ENCODE data around the gene ALCAM. TPM values are rescaled to one million over a fixed set of nuclear protein-coding genes. Genes with fewer than 3 reads are reported as not detected.

Gene ALCAM
- total RNA-seq, 2 donors from 2014 or later = 32.2 to 91.2 TPM

DNA sequence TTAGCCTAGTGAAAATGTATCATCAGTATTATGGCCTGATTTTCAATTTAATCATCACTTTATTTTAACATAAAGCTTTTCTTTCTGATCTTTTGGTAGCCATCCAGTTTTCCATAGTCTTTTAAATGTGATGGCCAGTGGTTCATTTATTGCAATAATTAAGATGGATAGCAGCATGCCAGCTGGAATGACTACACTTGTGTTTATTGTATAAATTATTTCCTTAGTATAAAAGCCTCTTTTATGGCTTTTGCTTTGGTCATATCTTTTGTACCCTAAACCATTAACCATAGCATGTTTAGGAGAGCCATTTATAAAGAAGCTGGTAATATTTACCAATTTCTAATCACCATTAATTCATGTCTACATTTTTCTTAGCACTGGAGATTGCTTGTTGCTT is 31.7 kb downstream of the ALCAM start:
- Histone ChIP-seq H3K9me3 (no peaks in the 10 kb centered on the region), H3K4me3 (no peak overlapping the region), H3K27ac (no peak overlapping the region), H3K36me3 (no peaks in the 10 kb centered on the region), H3K27me3 (replicated peaks; ENCODE audit: insufficient read depth) (no peaks in the 10 kb centered on the region), H3K4me1 (replicated peaks) (no peaks in the 10 kb centered on the region)
- DNase-seq (ENCODE audit: low spot score) = no peak
- intact Hi-C loops (cut with DNase I) = no loop called here
- TF ChIP-seq, protein P1, sequence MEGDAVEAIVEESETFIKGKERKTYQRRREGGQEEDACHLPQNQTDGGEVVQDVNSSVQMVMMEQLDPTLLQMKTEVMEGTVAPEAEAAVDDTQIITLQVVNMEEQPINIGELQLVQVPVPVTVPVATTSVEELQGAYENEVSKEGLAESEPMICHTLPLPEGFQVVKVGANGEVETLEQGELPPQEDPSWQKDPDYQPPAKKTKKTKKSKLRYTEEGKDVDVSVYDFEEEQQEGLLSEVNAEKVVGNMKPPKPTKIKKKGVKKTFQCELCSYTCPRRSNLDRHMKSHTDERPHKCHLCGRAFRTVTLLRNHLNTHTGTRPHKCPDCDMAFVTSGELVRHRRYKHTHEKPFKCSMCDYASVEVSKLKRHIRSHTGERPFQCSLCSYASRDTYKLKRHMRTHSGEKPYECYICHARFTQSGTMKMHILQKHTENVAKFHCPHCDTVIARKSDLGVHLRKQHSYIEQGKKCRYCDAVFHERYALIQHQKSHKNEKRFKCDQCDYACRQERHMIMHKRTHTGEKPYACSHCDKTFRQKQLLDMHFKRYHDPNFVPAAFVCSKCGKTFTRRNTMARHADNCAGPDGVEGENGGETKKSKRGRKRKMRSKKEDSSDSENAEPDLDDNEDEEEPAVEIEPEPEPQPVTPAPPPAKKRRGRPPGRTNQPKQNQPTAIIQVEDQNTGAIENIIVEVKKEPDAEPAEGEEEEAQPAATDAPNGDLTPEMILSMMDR (IDR thresholded peaks at IDR 0.05) = no peak
- TF ChIP-seq POLR2A (IDR thresholded peaks at IDR 0.05) (no peak), POLR2AphosphoS5 (IDR thresholded peaks at IDR 0.05) (no peak)

DNA sequence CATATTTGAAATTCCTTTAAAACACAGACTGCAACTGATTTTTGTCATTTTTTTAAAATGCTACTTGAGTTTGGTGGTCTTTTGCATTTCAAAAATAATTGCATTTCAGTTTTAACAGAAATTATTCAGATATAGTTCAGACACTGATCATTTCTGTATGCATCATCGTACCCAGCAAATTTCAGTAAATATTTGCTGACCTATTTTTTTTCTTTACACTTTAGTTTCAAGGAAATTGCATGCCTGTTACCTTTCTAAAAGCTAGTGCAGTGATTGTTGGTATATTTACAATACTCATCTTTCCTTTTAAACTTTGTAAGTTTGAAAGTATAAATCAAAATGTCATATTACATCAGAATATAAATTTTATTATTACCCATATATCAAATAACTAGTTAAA is 32.4 kb downstream of the ALCAM start:
- intact Hi-C loops (cut with DNase I) = no loop called here
- TF ChIP-seq POLR2AphosphoS5 (IDR thresholded peaks at IDR 0.05) (no peak), POLR2A (IDR thresholded peaks at IDR 0.05) (no peak)
- TF ChIP-seq, protein P1 (IDR thresholded peaks at IDR 0.05) = no peak
- no peaks in the 10 kb centered on the region for H3K9me3 ChIP-seq
- H3K4me3 ChIP-seq = no peak overlapping the region
- no peaks in the 10 kb centered on the region for H3K27me3 ChIP-seq (replicated peaks; ENCODE audit: insufficient read depth)
- no peaks in the 10 kb centered on the region for H3K4me1 ChIP-seq (replicated peaks)
- H3K27ac ChIP-seq = no peak overlapping the region
- DNase-seq (ENCODE audit: low spot score) = no peak
- WGBS = 61% methylated on average over 1 of the region's 1 CpG
- no peaks in the 10 kb centered on the region for H3K36me3 ChIP-seq

DNA sequence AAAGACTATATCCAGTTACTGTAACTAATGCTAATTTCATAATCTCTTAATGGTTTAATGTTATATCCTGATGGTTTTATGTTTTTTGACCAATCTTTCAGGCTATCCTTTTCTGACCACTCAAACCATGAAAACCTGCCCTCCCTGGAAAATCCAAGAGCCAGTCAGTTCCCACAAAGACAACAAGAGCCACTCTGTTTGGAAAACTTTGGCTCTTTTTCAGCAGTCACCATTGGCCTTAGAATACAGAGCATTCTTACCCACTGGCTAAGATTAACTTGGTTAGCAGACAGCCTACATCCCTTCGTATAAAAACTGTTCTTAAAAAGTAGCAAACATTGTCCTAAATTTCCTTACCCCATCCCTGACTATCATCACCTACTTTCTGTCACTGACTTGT is 32.9 kb downstream of the ALCAM start:
- H3K36me3 ChIP-seq = no peaks in the 10 kb centered on the region
- TF ChIP-seq POLR2AphosphoS5 (IDR thresholded peaks at IDR 0.05) = no peak
- TF ChIP-seq, protein P1 (IDR thresholded peaks at IDR 0.05) = no peak
- no peak for TF ChIP-seq POLR2A (IDR thresholded peaks at IDR 0.05)
- intact Hi-C loops (cut with DNase I) = no loop called here
- WGBS = 67% methylated on average over 1 of the region's 1 CpG
- no peak overlapping the region for H3K27ac ChIP-seq
- no peak for DNase-seq (ENCODE audit: low spot score)
- no peaks in the 10 kb centered on the region for H3K27me3 ChIP-seq (replicated peaks; ENCODE audit: insufficient read depth)
- no peak overlapping the region for H3K4me3 ChIP-seq
- H3K4me1 ChIP-seq (replicated peaks) = no peaks in the 10 kb centered on the region
- no peaks in the 10 kb centered on the region for H3K9me3 ChIP-seq

DNA sequence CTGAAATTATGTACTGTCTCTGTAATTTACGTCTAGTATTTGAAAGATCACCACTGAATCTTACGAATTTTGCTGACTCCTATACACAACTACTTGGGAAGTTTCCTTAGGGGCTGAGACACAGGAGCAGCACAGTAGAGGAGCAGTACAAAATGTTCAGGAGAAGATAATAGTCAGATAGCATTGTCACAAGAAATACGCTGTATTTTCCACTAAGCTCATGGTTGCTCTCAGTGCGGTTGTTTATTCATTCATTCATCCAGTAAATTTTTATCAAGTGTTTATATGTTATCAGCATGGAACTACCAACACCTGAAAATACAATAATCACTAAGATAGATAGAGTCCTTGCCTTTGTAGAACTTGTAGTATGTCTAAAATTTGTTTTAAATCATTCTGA is 34.5 kb downstream of the ALCAM start:
- DNase-seq (ENCODE audit: low spot score) = no peak
- TF ChIP-seq POLR2A (IDR thresholded peaks at IDR 0.05) = no peak
- TF ChIP-seq POLR2AphosphoS5 (IDR thresholded peaks at IDR 0.05) = no peak
- TF ChIP-seq, protein P1 (IDR thresholded peaks at IDR 0.05) = no peak
- Histone ChIP-seq H3K27me3 (replicated peaks; ENCODE audit: insufficient read depth) (no peaks in the 10 kb centered on the region), H3K36me3 (no peaks in the 10 kb centered on the region), H3K4me1 (replicated peaks) (no peaks in the 10 kb centered on the region), H3K27ac (no peak overlapping the region), H3K9me3 (no peaks in the 10 kb centered on the region), H3K4me3 (no peak overlapping the region)
- 96% methylated on average over 4 of the region's 4 CpGs for whole genome bisulfite sequencing
- intact Hi-C loops (cut with DNase I) = no loop called here

DNA sequence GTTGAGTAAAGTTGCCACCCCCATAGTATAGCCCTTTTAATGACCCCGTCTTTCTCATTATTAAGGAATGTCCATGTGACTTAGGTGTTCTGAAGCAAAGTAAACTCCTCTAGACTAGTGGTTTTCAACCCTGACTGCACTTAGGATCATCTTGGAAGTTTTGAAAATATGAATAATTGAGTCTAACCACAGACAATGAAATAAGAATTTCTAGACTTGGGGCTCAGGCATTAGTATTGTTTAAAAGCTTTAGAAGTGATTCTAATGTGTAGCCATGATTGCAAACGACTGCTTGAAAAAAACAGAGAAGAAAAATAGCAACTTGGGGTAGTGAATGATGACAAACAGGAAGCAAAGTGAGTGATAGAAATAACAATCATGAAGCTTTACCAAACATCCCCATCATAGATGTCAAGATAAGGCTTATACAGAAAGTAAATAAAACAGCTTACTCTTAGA is 35.0 kb downstream of the ALCAM start:
- intact Hi-C loops (cut with DNase I) = no loop called here
- H3K4me3 ChIP-seq = no peak overlapping the region
- no peaks in the 10 kb centered on the region for H3K36me3 ChIP-seq
- DNase-seq (ENCODE audit: low spot score) = no peak
- H3K4me1 ChIP-seq (replicated peaks) = no peaks in the 10 kb centered on the region
- H3K27ac ChIP-seq = no peak overlapping the region
- H3K27me3 ChIP-seq (replicated peaks; ENCODE audit: insufficient read depth) = no peaks in the 10 kb centered on the region
- 92% methylated on average over 2 of the region's 2 CpGs for WGBS
- TF ChIP-seq, protein P1 (IDR thresholded peaks at IDR 0.05) = no peak
- TF ChIP-seq POLR2AphosphoS5 (IDR thresholded peaks at IDR 0.05) (no peak), POLR2A (IDR thresholded peaks at IDR 0.05) (no peak)
- no peaks in the 10 kb centered on the region for H3K9me3 ChIP-seq
